H1 (cell line): ENCODE results near the gene NKD2. TPM values are rescaled to one million over a fixed set of nuclear protein-coding genes. Genes with fewer than 3 reads are reported as not detected.

Source experiments
- CTCF ChIA-PET: fragments of 300-600 bp; sonication (Branson Sonifier 250); formaldehyde crosslinking; loops from one replicate; lab custom pipeline; 2021; ENCODE audit not compliant: partially characterized antibody; lab: Charles Lee
- POLR2A ChIA-PET: fragments of 300-600 bp; sonication (Branson Sonifier 250); formaldehyde crosslinking; loops from one replicate; lab custom pipeline; 2021; ENCODE audit warnings: inconsistent platforms; ENCODE audit not compliant: partially characterized antibody; lab: Charles Lee
- DNase-seq, 2 experiments: peaks; one replicate each; pipeline versions ENCODE4 v3.0.0 to v3.0.0-alpha.2; 2010 to 2022; ENCODE audit warnings: low spot score in 2 of 2, low read depth in 1 of 2, mixed read lengths in 1 of 2
- FAIRE-seq: peaks from 2 replicates; lab custom pipeline; 2011; peaks lifted over from hg19 to GRCh38; lab: Jason Lieb, UNC
- H2AFZ ChIP-seq: 2 replicates; pipeline ENCODE4 v1.8.1; 2012; ENCODE audit warnings: low read length, inconsistent platforms
- H2AK5ac ChIP-seq: 2 replicates; pipeline ENCODE4 v1.6.1; 2013; ENCODE audit warnings: low read depth, low read length
- H2BK120ac ChIP-seq: replicated peaks from 2 replicates; pipeline ENCODE3; 2013; ENCODE audit warnings: low read depth, low read length, inconsistent platforms
- H2BK12ac ChIP-seq: 2 replicates; pipeline ENCODE4 v1.6.1; 2013; ENCODE audit warnings: low read depth, low read length
- H2BK15ac ChIP-seq: 2 replicates; pipeline ENCODE4 v1.6.1; 2013; ENCODE audit warnings: low read length
- H2BK20ac ChIP-seq: 2 replicates; pipeline ENCODE4 v1.6.1; 2013; ENCODE audit warnings: low read length
- H2BK5ac ChIP-seq: 2 replicates; pipeline ENCODE4 v1.6.1; 2013; ENCODE audit warnings: low read depth, low read length
- H3K14ac ChIP-seq: 2 replicates; pipeline ENCODE4 v1.6.1; 2013; ENCODE audit warnings: inconsistent platforms; ENCODE audit not compliant: insufficient read length
- H3K18ac ChIP-seq: 2 replicates; pipeline ENCODE4 v1.6.1; 2013; ENCODE audit warnings: low read length; ENCODE audit errors: extremely low read depth
- H3K23ac ChIP-seq: 2 replicates; pipeline ENCODE4 v1.6.1; 2013; ENCODE audit warnings: inconsistent platforms; ENCODE audit not compliant: insufficient read length
- H3K23me2 ChIP-seq: 2 replicates; pipeline ENCODE4 v1.6.1; 2013; ENCODE audit warnings: low read depth, low read length
- H3K27ac ChIP-seq: 2 replicates; pipeline ENCODE4 v1.6.1; 2011; ENCODE audit warnings: low read depth, low read length, inconsistent platforms
- H3K27me3 ChIP-seq, 4 experiments: replicated peaks in 1 of 4; 1 replicate in 1 of 4; 2 replicates in 3 of 4; pipeline versions ENCODE4 v1.6.1 to v1.8.1; 2011 to 2013; ENCODE audit warnings: low read length in 3 of 4, mild to moderate bottlenecking in 3 of 4, inconsistent platforms in 2 of 4, mixed read lengths in 2 of 4, moderate library complexity in 1 of 4; ENCODE audit not compliant: control insufficient read depth in 3 of 4, insufficient read depth in 3 of 4; ENCODE audit errors: extremely low read depth in 1 of 4
- H3K36me3 ChIP-seq, 4 experiments: 2 replicates each; pipeline versions ENCODE4 v1.6.1 to v1.8.1; 2011 to 2013; ENCODE audit warnings: mild to moderate bottlenecking in 4 of 4, low read length in 3 of 4, moderate library complexity in 2 of 4, control low read depth in 1 of 4, inconsistent platforms in 1 of 4; ENCODE audit not compliant: insufficient read depth in 4 of 4, control insufficient read depth in 2 of 4
- H3K4ac ChIP-seq: replicated peaks from 2 replicates; pipeline ENCODE3; 2013; ENCODE audit warnings: low read length, low read depth, mixed read lengths, inconsistent platforms; ENCODE audit not compliant: insufficient read length
- H3K4me1 ChIP-seq, 4 experiments: replicated peaks in 1 of 4; 1 replicate in 1 of 4; 2 replicates in 3 of 4; pipeline versions ENCODE4 v1.6.1 to v1.8.1; 2011 to 2013; ENCODE audit warnings: low read length in 3 of 4, inconsistent platforms in 2 of 4, mixed read lengths in 1 of 4; ENCODE audit not compliant: insufficient read depth in 4 of 4, control insufficient read depth in 3 of 4
- H3K4me2 ChIP-seq, 2 experiments: 2 replicates each; pipeline versions ENCODE4 v1.6.1 to v1.8.1; 2011 to 2013; ENCODE audit warnings: low read depth in 2 of 2, low read length in 2 of 2, control low read depth in 1 of 2, inconsistent platforms in 1 of 2, mild to moderate bottlenecking in 1 of 2; ENCODE audit not compliant: insufficient read depth in 1 of 2
- H3K4me3 ChIP-seq, 4 experiments: fragments of 200-600, 300-600 bp in 1 of 4; sonication (generic), shearing (Covaris generic), sonication (Bioruptor Twin) in 1 of 4; 2 replicates each; pipeline versions ENCODE4 v1.5.1 to v1.8.1; 2011 to 2016; ENCODE audit warnings: low read length in 4 of 4, low read depth in 3 of 4, control low read depth in 2 of 4, inconsistent platforms in 2 of 4, mild to moderate bottlenecking in 2 of 4, mixed read lengths in 1 of 4, moderate library complexity in 1 of 4; ENCODE audit not compliant: insufficient read depth in 2 of 4; ENCODE audit errors: extremely low read depth in 1 of 4
- H3K56ac ChIP-seq: replicated peaks from 2 replicates; pipeline ENCODE3; 2013; ENCODE audit warnings: low read depth, mild to moderate bottlenecking, mixed read lengths, low read length, inconsistent platforms; ENCODE audit not compliant: insufficient read length
- H3K79me1 ChIP-seq: 2 replicates; pipeline ENCODE4 v1.6.1; 2013; ENCODE audit warnings: low read depth, low read length, control low read depth
- H3K79me2 ChIP-seq, 2 experiments: 2 replicates each; pipeline versions ENCODE4 v1.6.1 to v1.8.1; 2012 to 2013; ENCODE audit warnings: low read length in 2 of 2, mild to moderate bottlenecking in 2 of 2, inconsistent platforms in 1 of 2; ENCODE audit not compliant: insufficient read depth in 2 of 2, control insufficient read depth in 1 of 2
- H3K9ac ChIP-seq, 4 experiments: replicated peaks in 1 of 4; 1 replicate in 1 of 4; 2 replicates in 3 of 4; pipeline versions ENCODE4 v1.6.1 to v1.8.1; 2011 to 2013; ENCODE audit warnings: low read depth in 3 of 4, low read length in 3 of 4, control low read depth in 2 of 4, mild to moderate bottlenecking in 2 of 4, moderate library complexity in 2 of 4, inconsistent platforms in 1 of 4; ENCODE audit errors: extremely low read depth in 1 of 4
- H3K9me3 ChIP-seq, 2 experiments: 2 replicates each; pipeline versions ENCODE4 v1.6.1 to v1.8.1; 2012 to 2013; ENCODE audit warnings: mild to moderate bottlenecking in 2 of 2, moderate library complexity in 2 of 2, control low read depth in 1 of 2, inconsistent platforms in 1 of 2, low read depth in 1 of 2, low read length in 1 of 2, mixed read lengths in 1 of 2; ENCODE audit not compliant: insufficient read depth in 2 of 2
- H4K20me1 ChIP-seq, 2 experiments: replicated peaks in 1 of 2; 2 replicates each; pipeline versions ENCODE3 to v1.8.1; 2011 to 2013; ENCODE audit warnings: inconsistent platforms in 2 of 2, low read length in 2 of 2, mild to moderate bottlenecking in 1 of 2; ENCODE audit not compliant: insufficient read depth in 2 of 2, control insufficient read depth in 1 of 2
- H4K5ac ChIP-seq: 2 replicates; pipeline ENCODE4 v1.6.1; 2013; ENCODE audit warnings: low read length, low read depth, mixed read lengths, inconsistent platforms; ENCODE audit not compliant: insufficient read length
- H4K8ac ChIP-seq: 2 replicates; pipeline ENCODE4 v1.8.0; 2013; ENCODE audit warnings: mild to moderate bottlenecking, moderate library complexity, low read length, inconsistent platforms; ENCODE audit not compliant: insufficient read depth; ENCODE audit errors: extremely low read depth
- H4K91ac ChIP-seq: replicated peaks from 2 replicates; pipeline ENCODE3; 2013; ENCODE audit warnings: low read length, mixed read lengths, inconsistent platforms; ENCODE audit not compliant: insufficient read length
- CBX5 ChIP-seq: fragments of 300-800, 300-1000 bp; sonication (generic); IDR thresholded peaks from 2 replicates; pipeline ENCODE4 v1.7.1; 2016; ENCODE audit warnings: antibody characterized with exemption, low read length, low read depth
- CREB1 ChIP-seq: IDR thresholded peaks from 2 replicates; pipeline ENCODE4 v1.6.1; 2012; ENCODE audit warnings: inconsistent platforms
- EP300 ChIP-seq, 2 experiments: IDR thresholded peaks; 1 replicate in 1 of 2; 2 replicates in 1 of 2; pipeline ENCODE4 v1.6.1; 2011 to 2012; ENCODE audit warnings: low read depth in 2 of 2, low read length in 2 of 2, mild to moderate bottlenecking in 2 of 2, borderline replicate concordance in 1 of 2, inconsistent platforms in 1 of 2, moderate library complexity in 1 of 2
- MAFK ChIP-seq: IDR thresholded peaks from 2 replicates; pipeline ENCODE4 v1.6.1; 2012; ENCODE audit warnings: low read depth, mild to moderate bottlenecking, improper control_type of control experiment, low read length
- PHF8 ChIP-seq: fragments of 200-600 bp; sonication (generic); conservative IDR thresholded peaks from 2 replicates; pipeline ENCODE4 v1.7.1; 2012; ENCODE audit warnings: low read depth, mild to moderate bottlenecking, inconsistent platforms, low read length, moderate library complexity
- SP1 ChIP-seq: IDR thresholded peaks from 2 replicates; pipeline ENCODE4 v1.6.1; 2011; ENCODE audit warnings: low read depth, low read length
- TAF7 ChIP-seq: optimal IDR thresholded peaks from 2 replicates; pipeline ENCODE3; 2011; ENCODE audit warnings: low read depth, mild to moderate bottlenecking, inconsistent platforms, low read length, moderate library complexity, borderline replicate concordance
- WGBS, 2 experiments: shearing (Covaris generic) in 1 of 2; methylation state at CpG; one replicate each; pipeline versions ENCODE4 v1.1.6 to v1.1.7; 2013 to 2015; ENCODE audit warnings: low lambda C conversion rate in 2 of 2, mixed read lengths in 2 of 2, inconsistent platforms in 1 of 2, low coverage in 1 of 2, missing lambda C conversion rate in 1 of 2; ENCODE audit not compliant: insufficient replicate concordance in 2 of 2, insufficient coverage in 1 of 2, insufficient read length in 1 of 2; ENCODE audit errors: extremely low coverage in 1 of 2, missing lambda C conversion rate in 1 of 2; 5-methylcytosine and 5-hydroxymethylcytosine counted together
- polyA plus RNA-seq, 7 experiments: library from polyadenylated mRNA; depleted of rRNA in 3 of 7; stranded (reverse) in 5 of 7; unstranded in 2 of 7; fragments of >200 nt in 5 of 7; fragments of 200-250 nt in 2 of 7; gene quantifications; 1 replicate in 5 of 7; 2 replicates in 1 of 7; 4 replicates in 1 of 7; pipeline versions ENCODE4 v1.2.1 to v1.2.3, GENCODE V29; 2011 to 2013; ENCODE audit warnings: missing spikeins in 2 of 7, mixed read lengths in 2 of 7
- total RNA-seq: library from RNA; stranded (reverse); fragmentation: NEBNext Ultra II Directional; extraction: Animal tissue kit (Norgen Biotek cat#: 25700); gene quantifications from 2 replicates; pipeline ENCODE4 v1.2.1, GENCODE V29; 2021
- TF ChIP-seq, protein P1 (sequence below): IDR thresholded peaks from 2 replicates; pipeline ENCODE4 v1.6.1; 2011; ENCODE audit warnings: low read depth, mild to moderate bottlenecking, low read length; ENCODE audit not compliant: insufficient read depth

Gene NKD2
- total and polyA plus RNA-seq, 2 of the 8 experiments (the other 6 are each of a cell fraction or from before 2014, with no cell fraction given): 5.5 to 7.9 TPM

DNA sequence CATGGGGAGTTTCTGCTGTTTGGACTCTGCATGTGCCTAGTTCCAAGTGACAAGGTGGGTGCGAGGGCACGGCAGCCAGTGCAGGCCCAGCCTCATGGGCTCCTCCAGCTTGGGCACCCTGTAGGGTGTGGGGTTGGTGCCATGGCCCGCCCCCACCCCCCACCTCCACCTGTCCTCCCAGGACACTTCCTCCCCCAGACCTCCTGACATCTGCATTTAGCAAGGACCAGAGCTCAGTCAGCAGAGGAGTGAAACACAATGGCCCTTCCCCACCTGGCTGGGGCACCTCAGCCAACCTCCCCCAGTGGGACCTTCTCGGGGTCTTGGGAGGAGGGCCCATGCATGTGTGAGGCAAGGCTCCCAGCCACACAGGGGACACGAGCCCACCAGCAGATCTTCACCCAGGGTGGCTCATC lies 1.9 kb upstream of the NKD2 start:
- H2AFZ ChIP-seq: no peak overlapping the region
- H3K27me3 ChIP-seq: peaks cover 26 to 68% (median 60%) of the 10 kb centered on the region in 4 experiments
- no peak overlapping the region for H2BK5ac ChIP-seq
- no peak overlapping the region for H3K18ac ChIP-seq
- WGBS, 2 experiments: 84% methylated on average over 5 of the region's 5 CpGs; no CpG with 5 or more reads in 1 of the 2 experiments
- H3K23me2 ChIP-seq: peaks cover 5% of the 10 kb centered on the region; the same call in 1 of the 2 replicates
- no peak overlapping the region for H3K27ac ChIP-seq
- no peak for DNase-seq
- FAIRE-seq: no peak
- H3K79me2 ChIP-seq: no peaks in the 10 kb centered on the region
- no peak overlapping the region for H3K14ac ChIP-seq
- ChIA-PET CTCF (interaction anchor here (0.6 to 7.2 kb wide), 26 partner anchors 9 to 1754 kb away, joined by 3 to 71 read pairs (median 6); no protein-coding TSS in a partner anchor), POLR2A (interaction anchor here (1.3 kb wide), 1 partner anchor 75 kb away, joined by 3 read pairs; no protein-coding TSS in a partner anchor)
- H3K79me1 ChIP-seq: no peaks in the 10 kb centered on the region; the same call in 1 of the 2 replicates
- no peak overlapping the region for H3K23ac ChIP-seq
- H2BK20ac ChIP-seq: no peak overlapping the region
- no peak overlapping the region for H2AK5ac ChIP-seq
- no peak overlapping the region for H3K4ac ChIP-seq
- no peak overlapping the region for H4K8ac ChIP-seq
- H3K4me1 ChIP-seq: peaks cover 3 to 24% (median 7%) of the 10 kb centered on the region in 4 experiments; a peak in 6 of 7 replicates
- no peak overlapping the region for H3K4me3 ChIP-seq
- no peak overlapping the region for H2BK12ac ChIP-seq
- no peaks in the 10 kb centered on the region; a peak in 1 of 8 replicates for H3K36me3 ChIP-seq
- no peak overlapping the region for H2BK120ac ChIP-seq
- H3K56ac ChIP-seq: no peak overlapping the region
- no peak overlapping the region for H2BK15ac ChIP-seq
- H3K4me2 ChIP-seq: no peak overlapping the region
- no peak overlapping the region for H4K91ac ChIP-seq
- no peak overlapping the region for H4K5ac ChIP-seq
- H3K9me3 ChIP-seq: no peaks in the 10 kb centered on the region
- H3K9ac ChIP-seq: no peak overlapping the region
- peaks cover 0 to 4% of the 10 kb centered on the region in 2 experiments for H4K20me1 ChIP-seq
- TF ChIP-seq CREB1 (no peak), PHF8 (no peak), SP1 (no peak), EP300 (IDR thresholded peaks at IDR 0.05; ENCODE audit: borderline replicate concordance in 1 of 2, low read depth in 2 of 2, low read length in 2 of 2) (no peak), MAFK (no peak), TAF7 (no peak), CBX5 (no peak)
- TF ChIP-seq, protein P1, sequence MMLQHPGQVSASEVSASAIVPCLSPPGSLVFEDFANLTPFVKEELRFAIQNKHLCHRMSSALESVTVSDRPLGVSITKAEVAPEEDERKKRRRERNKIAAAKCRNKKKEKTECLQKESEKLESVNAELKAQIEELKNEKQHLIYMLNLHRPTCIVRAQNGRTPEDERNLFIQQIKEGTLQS: no peak
